Gastrocnemius medialis (tissue), 4 donors: ENCODE results near the gene RPP30. TPM values are rescaled to one million over a fixed set of nuclear protein-coding genes. Genes with fewer than 3 reads are reported as not detected.
"Not testable (repeated sequence)": the region's sequence is repeated elsewhere in the genome, so short reads cannot be mapped to it uniquely, and the experiment has no call there.

Experiments used
- ATAC-seq, 2 donors: fragments of 150-250 bp; one replicate each; pipeline ENCODE4 v1.9.1; 2016
- DNase-seq, 2 donors: peaks; one replicate each; pipeline ENCODE4 v3.0.0-alpha.2; 2019
- H3K27ac ChIP-seq, 4 donors: fragments of 200-600 bp; sonication (generic); 1 replicate in 1 of 4; 2 replicates in 3 of 4; pipeline ENCODE4 v1.5.1; 2016 to 2018; ENCODE audit warnings: mild to moderate bottlenecking in 2 of 4, moderate library complexity in 1 of 4
- H3K27me3 ChIP-seq, 3 donors: fragments of 200-600 bp; sonication (generic) in 2 of 3; 1 replicate in 1 of 3; 2 replicates in 2 of 3; pipeline versions ENCODE4 v1.5.1 to v1.6.0; 2016 to 2019; ENCODE audit warnings: mild to moderate bottlenecking in 1 of 3, moderate library complexity in 1 of 3
- H3K36me3 ChIP-seq, 2 donors: fragments of 200-600 bp; sonication (generic) in 1 of 2; one replicate each; pipeline ENCODE4 v1.5.1; 2017 to 2018
- H3K4me1 ChIP-seq, 2 donors: fragments of 200-600 bp; sonication (generic) in 1 of 2; one replicate each; pipeline ENCODE4 v1.5.1; 2016 to 2017; ENCODE audit warnings: mild to moderate bottlenecking in 2 of 2
- H3K4me3 ChIP-seq, 4 donors: fragments of 200-600 bp; sonication (generic) in 3 of 4; 1 replicate in 1 of 4; 2 replicates in 3 of 4; pipeline ENCODE4 v1.5.1; 2016 to 2019; ENCODE audit warnings: mild to moderate bottlenecking in 2 of 4
- H3K9me3 ChIP-seq, 3 donors: fragments of 200-600 bp; sonication (generic) in 2 of 3; 1 replicate in 1 of 3; 2 replicates in 2 of 3; pipeline ENCODE4 v1.5.1; 2016 to 2019
- POLR2A ChIP-seq, 2 donors: fragments of 450-650 bp; IDR thresholded peaks; one replicate each; pipeline ENCODE4 v1.6.1; 2017; ENCODE audit warnings: antibody characterized with exemption in 2 of 2, mild to moderate bottlenecking in 2 of 2, moderate library complexity in 2 of 2
- in situ Hi-C, 4 donors: fragments of 200-750 bp; cut with MboI; loops; one replicate each; pipeline versions ENCODE4 v1.15.0 to v1.8.0; 2017; ENCODE audit warnings: low sequenced_read_pairs in 4 of 4
- intact Hi-C: fragments of 100-400 bp; cut with DNase I; formaldehyde crosslinking; loops from one replicate; pipeline ENCODE4 v1.15.1; 2023; ENCODE audit warnings: low total_unique reads
- total RNA-seq, 4 donors: library from RNA; depleted of rRNA; stranded (reverse); fragments of >200 nt; gene quantifications; one replicate each; pipeline versions ENCODE4 v1.1.0 to v1.2.3, GENCODE V29; 2016
- TF ChIP-seq, protein P1 (sequence below), 5 experiments: fragments of 450-650 bp in 3 of 5; fragments of 200-600 bp in 2 of 5; sonication (generic) in 2 of 5; IDR thresholded peaks in 4 of 5; conservative IDR thresholded peaks in 1 of 5; 1 replicate in 4 of 5; 2 replicates in 1 of 5; pipeline ENCODE4 v1.5.1; 2016 to 2019; ENCODE audit warnings: antibody characterized with exemption in 5 of 5, mild to moderate bottlenecking in 3 of 5, moderate library complexity in 3 of 5

RPP30 gene
- total RNA-seq, 4 donors from 2014 or later: 20.4 to 44.9 (median 31.3) TPM

DNA sequence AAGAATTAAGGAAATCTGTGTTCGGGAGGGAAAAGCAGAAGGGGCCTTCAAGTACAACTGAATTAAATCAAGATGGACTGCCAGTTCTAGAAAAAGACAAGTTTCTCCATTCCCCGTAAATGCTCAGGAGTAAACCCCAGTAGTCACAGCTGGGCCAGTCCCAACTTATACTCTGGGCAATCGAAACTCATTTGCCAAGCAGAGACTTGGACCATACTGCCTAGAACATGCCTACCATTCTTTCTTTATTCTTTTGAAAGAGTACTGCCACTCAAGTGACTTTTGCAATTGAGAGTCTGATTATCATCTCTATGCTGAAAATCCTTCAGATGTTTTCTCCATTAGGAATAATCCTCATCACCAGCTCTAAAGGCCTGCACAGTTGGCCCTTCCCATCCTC is 21.4 kb downstream of the RPP30 start:
- Histone ChIP-seq H3K27me3 (no peaks in the 10 kb centered on the region), H3K36me3 (peaks cover 0 to 42% of the 10 kb centered on the region in 2 donors), H3K27ac (no peak overlapping the region), H3K4me1 (no peaks in the 10 kb centered on the region), H3K4me3 (no peak overlapping the region), H3K9me3 (no peaks in the 10 kb centered on the region)
- intact Hi-C loops: no loop called here
- TF ChIP-seq POLR2A (IDR thresholded peaks at IDR 0.05): no peak
- TF ChIP-seq, protein P1, sequence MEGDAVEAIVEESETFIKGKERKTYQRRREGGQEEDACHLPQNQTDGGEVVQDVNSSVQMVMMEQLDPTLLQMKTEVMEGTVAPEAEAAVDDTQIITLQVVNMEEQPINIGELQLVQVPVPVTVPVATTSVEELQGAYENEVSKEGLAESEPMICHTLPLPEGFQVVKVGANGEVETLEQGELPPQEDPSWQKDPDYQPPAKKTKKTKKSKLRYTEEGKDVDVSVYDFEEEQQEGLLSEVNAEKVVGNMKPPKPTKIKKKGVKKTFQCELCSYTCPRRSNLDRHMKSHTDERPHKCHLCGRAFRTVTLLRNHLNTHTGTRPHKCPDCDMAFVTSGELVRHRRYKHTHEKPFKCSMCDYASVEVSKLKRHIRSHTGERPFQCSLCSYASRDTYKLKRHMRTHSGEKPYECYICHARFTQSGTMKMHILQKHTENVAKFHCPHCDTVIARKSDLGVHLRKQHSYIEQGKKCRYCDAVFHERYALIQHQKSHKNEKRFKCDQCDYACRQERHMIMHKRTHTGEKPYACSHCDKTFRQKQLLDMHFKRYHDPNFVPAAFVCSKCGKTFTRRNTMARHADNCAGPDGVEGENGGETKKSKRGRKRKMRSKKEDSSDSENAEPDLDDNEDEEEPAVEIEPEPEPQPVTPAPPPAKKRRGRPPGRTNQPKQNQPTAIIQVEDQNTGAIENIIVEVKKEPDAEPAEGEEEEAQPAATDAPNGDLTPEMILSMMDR (IDR thresholded peaks at IDR 0.05 in 4 of 5, conservative IDR thresholded peaks at IDR 0.05 in 1 of 5): no peak
- ATAC-seq (no peak), DNase-seq (no peak)
- in situ Hi-C loops: no loop called here

DNA sequence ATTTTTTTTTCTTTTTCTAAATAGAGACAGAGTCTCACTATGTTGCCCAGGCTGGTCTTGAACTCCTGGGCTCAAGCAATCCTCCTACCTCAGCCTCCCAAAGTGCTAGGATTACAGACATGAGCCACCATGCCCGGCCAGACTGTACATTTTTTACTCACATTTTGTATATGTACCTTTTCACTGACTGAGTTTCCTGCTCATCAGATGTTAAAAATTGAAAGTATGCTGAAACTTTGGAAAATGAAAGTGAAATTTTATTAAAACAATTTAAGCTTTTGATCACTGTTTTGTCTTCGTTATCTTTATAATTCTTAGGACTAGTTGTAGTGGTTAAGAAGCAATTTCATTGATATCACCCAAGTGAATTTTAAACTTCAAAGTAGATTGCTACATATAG is 25.1 kb downstream of the RPP30 start:
- H3K4me1 ChIP-seq, H3K4me3 ChIP-seq, in situ Hi-C loops, DNase-seq, intact Hi-C loops, ATAC-seq, H3K27me3 ChIP-seq, H3K9me3 ChIP-seq, H3K27ac ChIP-seq: not testable (repeated sequence)
- H3K36me3 ChIP-seq: peaks cover 0 to 47% of the 10 kb centered on the region in 2 donors

DNA sequence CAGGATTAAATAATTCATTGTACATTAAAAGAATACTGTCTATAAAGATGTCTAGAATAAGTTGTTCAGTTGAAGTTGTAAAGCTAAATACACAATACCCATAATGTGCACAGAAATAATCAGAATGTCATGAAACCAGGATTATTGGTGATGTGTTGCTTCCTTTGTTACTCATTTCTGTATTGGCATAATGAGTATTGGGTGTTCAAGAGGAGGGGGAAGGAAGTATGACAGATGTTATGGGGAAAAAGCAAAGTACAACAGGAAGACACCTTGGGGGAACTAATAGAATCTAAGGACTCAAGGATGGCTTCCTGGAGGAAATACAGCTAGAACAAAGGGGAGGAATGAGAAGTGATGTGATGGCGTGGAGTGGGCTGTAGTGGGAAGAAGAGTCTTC is 34.2 kb downstream of the RPP30 start:
- Histone ChIP-seq H3K27me3 (no peaks in the 10 kb centered on the region), H3K4me3 (no peak overlapping the region), H3K27ac (no peak overlapping the region), H3K36me3 (peaks cover 0 to 14% of the 10 kb centered on the region in 2 donors), H3K4me1 (no peaks in the 10 kb centered on the region), H3K9me3 (no peaks in the 10 kb centered on the region)
- no peak for DNase-seq
- intact Hi-C loops (no loop called here), in situ Hi-C loops (no loop called here)
- no peak for ATAC-seq
- TF ChIP-seq POLR2A (IDR thresholded peaks at IDR 0.05): no peak
- TF ChIP-seq, protein P1 (IDR thresholded peaks at IDR 0.05 in 4 of 5, conservative IDR thresholded peaks at IDR 0.05 in 1 of 5): no peak

DNA sequence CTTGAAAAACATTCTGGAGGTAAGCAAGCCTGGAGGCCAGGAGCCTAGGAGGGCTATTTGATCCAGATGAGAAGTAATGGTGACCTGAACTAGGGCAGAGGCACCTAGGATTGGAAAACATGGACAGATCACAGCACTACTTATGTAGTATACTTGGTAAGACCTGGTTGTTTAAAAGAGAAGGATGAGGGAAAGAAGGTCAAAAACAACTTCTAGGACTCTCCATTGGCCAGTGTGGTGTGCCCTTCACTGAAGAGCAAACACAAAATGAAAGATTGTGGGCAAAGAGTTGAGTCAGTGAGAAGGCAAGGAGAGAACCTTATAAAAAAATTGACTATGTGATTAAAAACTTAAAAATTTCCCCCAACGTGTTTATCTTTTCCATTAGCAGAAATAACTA is 34.8 kb downstream of the RPP30 start:
- Histone ChIP-seq H3K27ac (no peak overlapping the region), H3K9me3 (no peaks in the 10 kb centered on the region), H3K27me3 (no peaks in the 10 kb centered on the region), H3K4me3 (no peak overlapping the region), H3K4me1 (no peaks in the 10 kb centered on the region), H3K36me3 (peaks cover 0 to 8% of the 10 kb centered on the region in 2 donors)
- ATAC-seq: no peak
- DNase-seq: no peak
- intact Hi-C loops: no loop called here
- in situ Hi-C loops: no loop called here
- TF ChIP-seq, protein P1 (IDR thresholded peaks at IDR 0.05 in 4 of 5, conservative IDR thresholded peaks at IDR 0.05 in 1 of 5): no peak
- no peak for TF ChIP-seq POLR2A (IDR thresholded peaks at IDR 0.05)

DNA sequence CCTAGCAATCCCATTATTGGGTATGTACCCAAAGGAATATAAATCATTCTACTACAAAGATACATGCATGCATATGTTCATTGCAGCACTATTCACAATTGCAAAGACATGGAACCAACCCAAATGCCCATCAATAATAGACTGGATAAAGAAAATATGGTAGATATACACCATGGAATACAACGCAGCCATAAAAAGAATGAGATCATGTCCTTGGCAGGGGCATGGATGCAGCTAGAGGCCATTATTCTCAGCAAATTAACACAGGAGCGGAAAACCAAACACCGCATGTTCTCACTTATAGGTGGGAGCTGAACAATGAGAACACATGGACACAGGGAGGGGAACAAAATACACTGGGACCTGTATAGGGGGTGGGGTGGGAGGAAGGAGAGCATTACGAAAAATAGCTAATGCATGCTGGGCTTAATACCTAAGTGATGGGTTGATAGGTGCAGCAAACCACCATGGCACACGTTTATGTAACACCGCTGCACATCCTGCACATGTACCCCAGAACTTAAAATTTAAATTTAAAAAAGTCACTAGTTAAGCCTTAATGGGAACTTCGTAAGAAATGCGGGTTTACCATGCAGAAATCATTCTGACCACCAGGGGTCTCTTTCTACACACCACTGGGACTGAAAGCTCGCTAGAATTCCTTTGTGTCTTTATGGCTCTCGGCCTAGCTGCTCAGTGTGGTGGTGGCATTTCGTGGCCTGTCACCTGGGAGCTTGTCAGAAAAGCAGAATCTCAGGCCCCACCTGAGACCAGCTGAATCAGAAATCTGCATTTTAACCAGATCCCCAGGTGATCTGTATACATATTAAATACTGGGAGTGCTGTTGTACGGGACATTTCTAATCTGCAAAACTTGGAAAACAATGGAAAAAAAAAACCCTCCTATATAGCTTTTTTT is 39.6 kb downstream of the RPP30 start:
- Histone ChIP-seq H3K4me3 (no peak overlapping the region), H3K4me1 (no peaks in the 10 kb centered on the region), H3K9me3 (no peaks in the 10 kb centered on the region), H3K36me3 (no peaks in the 10 kb centered on the region), H3K27ac (peak overlapping the region in 3 of 4 donors; percentile 27 to 70 (median 56)), H3K27me3 (no peaks in the 10 kb centered on the region)
- TF ChIP-seq, protein P1 (IDR thresholded peaks at IDR 0.05 in 4 of 5, conservative IDR thresholded peaks at IDR 0.05 in 1 of 5): peak; percentile 81 to 89 (median 85)
- TF ChIP-seq POLR2A (IDR thresholded peaks at IDR 0.05): no peak
- ATAC-seq (peak; percentile 94 to 95), DNase-seq (peak; percentile 37 to 69)
- in situ Hi-C loops: loop anchor here (5.0 to 10.0 kb wide), 5 partner anchors 53 to 343 kb away; no protein-coding TSS in a partner anchor
- intact Hi-C loops: loop anchor here (1.0 kb wide), 2 partner anchors 59 to 340 kb away; no protein-coding TSS in a partner anchor
